Mucosa of rectum (tissue), 2 donors: ENCODE data around the gene POLR3A.

ENCODE experiments used
- H3K27ac ChIP-seq, 2 donors: one replicate each; pipeline ENCODE4 v1.7.0; 2013; ENCODE audit warnings: inconsistent platforms in 2 of 2, low read depth in 2 of 2, low read length in 2 of 2
- H3K27me3 ChIP-seq, 2 donors: one replicate each; pipeline ENCODE4 v1.7.0; 2013; ENCODE audit warnings: low read length in 2 of 2; ENCODE audit not compliant: control insufficient read depth in 2 of 2, insufficient read depth in 2 of 2
- H3K36me3 ChIP-seq, 2 donors: one replicate each; pipeline ENCODE4 v1.7.0; 2013; ENCODE audit warnings: low read length in 2 of 2; ENCODE audit not compliant: control insufficient read depth in 2 of 2, insufficient read depth in 2 of 2
- H3K4me1 ChIP-seq, 2 donors: one replicate each; pipeline ENCODE4 v1.7.0; 2013; ENCODE audit warnings: low read length in 2 of 2, mild to moderate bottlenecking in 1 of 2; ENCODE audit not compliant: control insufficient read depth in 2 of 2, insufficient read depth in 2 of 2
- H3K4me3 ChIP-seq, 2 donors: one replicate each; pipeline ENCODE4 v1.7.0; 2013; ENCODE audit warnings: low read length in 2 of 2
- H3K9ac ChIP-seq, 2 donors: one replicate each; pipeline ENCODE4 v1.7.0; 2013; ENCODE audit warnings: low read length in 2 of 2, low read depth in 1 of 2, mild to moderate bottlenecking in 1 of 2
- H3K9me3 ChIP-seq, 2 donors: one replicate each; pipeline ENCODE4 v1.7.0; 2013; ENCODE audit warnings: low read length in 2 of 2; ENCODE audit not compliant: control insufficient read depth in 2 of 2
- donor health status: healthy.
- donor health status: Normal muscosa, but diverticular disease.

Gene POLR3A

GRCh38 chr10:78047314-78047891, 18.1 kb upstream of the POLR3A start:
- H3K9me3 ChIP-seq = no peaks in the 10 kb centered on the region
- no peak overlapping the region for H3K9ac ChIP-seq
- H3K4me3 ChIP-seq = no peak overlapping the region
- H3K4me1 ChIP-seq = no peaks in the 10 kb centered on the region
- no peaks in the 10 kb centered on the region for H3K27me3 ChIP-seq
- no peak overlapping the region for H3K27ac ChIP-seq
- no peaks in the 10 kb centered on the region for H3K36me3 ChIP-seq

- H3K36me3 ChIP-seq = peaks cover under 1 to 6% of the 10 kb centered on the region in 2 donors
- no peak overlapping the region for H3K9ac ChIP-seq
- H3K9me3 ChIP-seq = no peaks in the 10 kb centered on the region
Measured at GRCh38 chr10:78046711-78047269, 17.5 kb upstream of the POLR3A start.

GRCh38 chr10:78045856-78046255, 16.5 kb upstream of the POLR3A start:
- H3K9me3 ChIP-seq = no peaks in the 10 kb centered on the region
- H3K27ac ChIP-seq = no peak overlapping the region

More at GRCh38 chr10:78046711-78047269, 17.5 kb upstream of the POLR3A start:
- H3K27me3 ChIP-seq = no peaks in the 10 kb centered on the region
- H3K27ac ChIP-seq = no peak overlapping the region
- no peak overlapping the region for H3K4me3 ChIP-seq
- no peaks in the 10 kb centered on the region for H3K4me1 ChIP-seq

GRCh38 chr10:78045237-78045636, 15.9 kb upstream of the POLR3A start:
- H3K27ac ChIP-seq = no peak overlapping the region

More at GRCh38 chr10:78045856-78046255, 16.5 kb upstream of the POLR3A start:
- Histone ChIP-seq H3K9ac (no peak overlapping the region), H3K4me3 (no peak overlapping the region), H3K4me1 (no peaks in the 10 kb centered on the region), H3K36me3 (peaks cover 10 to 15% of the 10 kb centered on the region in 2 donors), H3K27me3 (no peaks in the 10 kb centered on the region)

GRCh38 chr10:78044699-78045098, 15.4 kb upstream of the POLR3A start:
- no peaks in the 10 kb centered on the region for H3K27me3 ChIP-seq
- no peak overlapping the region for H3K27ac ChIP-seq
- H3K4me3 ChIP-seq = no peak overlapping the region
- H3K9me3 ChIP-seq = no peaks in the 10 kb centered on the region
- no peaks in the 10 kb centered on the region for H3K4me1 ChIP-seq
- H3K9ac ChIP-seq = no peak overlapping the region
- peaks cover 20 to 24% of the 10 kb centered on the region in 2 donors for H3K36me3 ChIP-seq

More at GRCh38 chr10:78045237-78045636, 15.9 kb upstream of the POLR3A start:
- no peak overlapping the region for H3K4me3 ChIP-seq
- H3K36me3 ChIP-seq = peaks cover 15 to 20% of the 10 kb centered on the region in 2 donors
- H3K9ac ChIP-seq = no peak overlapping the region
- no peaks in the 10 kb centered on the region for H3K9me3 ChIP-seq
- H3K27me3 ChIP-seq = no peaks in the 10 kb centered on the region
- no peaks in the 10 kb centered on the region for H3K4me1 ChIP-seq

- Histone ChIP-seq H3K9me3 (no peaks in the 10 kb centered on the region), H3K9ac (no peak overlapping the region), H3K4me3 (no peak overlapping the region), H3K36me3 (peaks cover 25 to 30% of the 10 kb centered on the region in 2 donors), H3K27me3 (no peaks in the 10 kb centered on the region), H3K4me1 (no peaks in the 10 kb centered on the region), H3K27ac (no peak overlapping the region)
Measured at GRCh38 chr10:78044179-78044578, 14.9 kb upstream of the POLR3A start.

- no peaks in the 10 kb centered on the region for H3K27me3 ChIP-seq
- no peaks in the 10 kb centered on the region for H3K9me3 ChIP-seq
- no peak overlapping the region for H3K9ac ChIP-seq
- peaks cover 38 to 44% of the 10 kb centered on the region in 2 donors for H3K36me3 ChIP-seq
- no peaks in the 10 kb centered on the region for H3K4me1 ChIP-seq
- no peak overlapping the region for H3K27ac ChIP-seq
- H3K4me3 ChIP-seq = no peak overlapping the region
Measured at GRCh38 chr10:78042752-78043104, 13.4 kb upstream of the POLR3A start.

GRCh38 chr10:78042058-78042751, 12.9 kb upstream of the POLR3A start:
- Histone ChIP-seq H3K27ac (no peak overlapping the region), H3K9ac (no peak overlapping the region), H3K36me3 (peaks cover 43 to 49% of the 10 kb centered on the region in 2 donors), H3K9me3 (no peaks in the 10 kb centered on the region), H3K27me3 (no peaks in the 10 kb centered on the region), H3K4me3 (no peak overlapping the region), H3K4me1 (no peaks in the 10 kb centered on the region)

- Histone ChIP-seq H3K27me3 (no peaks in the 10 kb centered on the region), H3K4me1 (peaks cover 0 to under 1% of the 10 kb centered on the region in 2 donors), H3K9me3 (no peaks in the 10 kb centered on the region), H3K9ac (no peak overlapping the region), H3K4me3 (no peak overlapping the region), H3K36me3 (peaks cover 49 to 54% of the 10 kb centered on the region in 2 donors), H3K27ac (no peak overlapping the region)
Measured at GRCh38 chr10:78041170-78042057, 12.1 kb upstream of the POLR3A start.
